PC-9 (cell line): ENCODE results near the gene TMEM132D. TPM values are rescaled to one million over a fixed set of nuclear protein-coding genes. Genes with fewer than 3 reads are reported as not detected.

Experiments used
- BruUV-seq: library from RNA; stranded (reverse); fragments of 400-500 nt; replicated peaks from 2 replicates; lab custom pipeline; 2021; lab: Mats Ljungman, UMichigan
- CTCF ChIA-PET: fragments of 300-600 bp; sonication (Branson Sonifier 250); formaldehyde crosslinking; loops from one replicate; lab custom pipeline; 2022; ENCODE audit warnings: antibody characterized with exemption; lab: Charles Lee
- POLR2A ChIA-PET: fragments of 300-600 bp; sonication (Branson Sonifier 250); formaldehyde crosslinking; loops from one replicate; lab custom pipeline; 2022; ENCODE audit warnings: antibody characterized with exemption; ENCODE audit not compliant: unreplicated experiment; lab: Charles Lee
- DNase-seq, 2 experiments: peaks; one replicate each; pipeline versions ENCODE4 v3.0.0 to v3.0.0-alpha.2; 2015 to 2022; ENCODE audit warnings: mixed read lengths in 1 of 2
- H2AFZ ChIP-seq: fragments of 200-600 bp; sonication (generic); 2 replicates; pipeline ENCODE4 v1.8.1; 2017; ENCODE audit warnings: antibody characterized with exemption
- H3F3A ChIP-seq: fragments of 200-600 bp; sonication (generic); 2 replicates; pipeline ENCODE4 v1.8.1; 2017; ENCODE audit warnings: antibody characterized with exemption, mild to moderate bottlenecking, low read depth; ENCODE audit not compliant: insufficient read depth
- H3K27ac ChIP-seq: fragments of 200-600 bp; sonication (generic); 2 replicates; pipeline ENCODE4 v1.6.1; 2016; ENCODE audit warnings: mixed run types
- H3K27me3 ChIP-seq: fragments of 200-600 bp; sonication (generic); 2 replicates; pipeline ENCODE4 v1.6.1; 2016; ENCODE audit warnings: low read depth, mixed run types; ENCODE audit not compliant: insufficient read depth
- H3K36me3 ChIP-seq: fragments of 200-600 bp; sonication (generic); 2 replicates; pipeline ENCODE4 v1.6.1; 2016; ENCODE audit warnings: low read depth, mixed run types
- H3K4me1 ChIP-seq: fragments of 200-600 bp; sonication (generic); replicated peaks from 2 replicates; pipeline ENCODE4 v1.6.1; 2016; ENCODE audit warnings: mixed run types; ENCODE audit not compliant: insufficient read depth
- H3K4me2 ChIP-seq: fragments of 200-600 bp; sonication (generic); 2 replicates; pipeline ENCODE4 v1.6.1; 2017; ENCODE audit warnings: mixed run types
- H3K4me3 ChIP-seq: fragments of 200-600 bp; sonication (generic); 2 replicates; pipeline ENCODE4 v1.6.1; 2016; ENCODE audit warnings: mixed run types
- H3K79me2 ChIP-seq: fragments of 200-600 bp; sonication (generic); 2 replicates; pipeline ENCODE4 v1.6.1; 2017; ENCODE audit warnings: low read depth, mixed run types
- H3K9me2 ChIP-seq: fragments of 200-600 bp; sonication (generic); 2 replicates; pipeline ENCODE4 v1.8.1; 2017; ENCODE audit warnings: mild to moderate bottlenecking; ENCODE audit not compliant: insufficient read depth
- H3K9me3 ChIP-seq: fragments of 200-600 bp; sonication (generic); 2 replicates; pipeline ENCODE4 v1.8.1; 2016; ENCODE audit warnings: low read depth; ENCODE audit not compliant: insufficient read depth
- H4K20me1 ChIP-seq: fragments of 200-600 bp; sonication (generic); 2 replicates; pipeline ENCODE4 v1.8.1; 2017; ENCODE audit not compliant: insufficient read depth
- EZH2 ChIP-seq: fragments of 200-600 bp; sonication (generic); IDR thresholded peaks from 2 replicates; pipeline ENCODE4 v1.8.0; 2017; ENCODE audit warnings: antibody characterized with exemption, low read depth
- intact Hi-C: fragments of 100-400 bp; cut with micrococcal nuclease; formaldehyde crosslinking; loops from one replicate; pipeline ENCODE4 v1.10.0; 2022; ENCODE audit not compliant: unreplicated experiment
- total RNA-seq: library from RNA; stranded (reverse); gene quantifications from 2 replicates; pipeline ENCODE4 v1.2.3, GENCODE V29; 2021
- TF ChIP-seq, protein P1 (sequence below): fragments of 200-600 bp; sonication (generic); conservative IDR thresholded peaks from 2 replicates; pipeline ENCODE4 v1.6.1; 2017; ENCODE audit warnings: mixed run types, antibody characterized with exemption, mild to moderate bottlenecking, moderate library complexity

The TMEM132D gene
- total RNA-seq, 1 experiment from 2014 or later = not detected

DNA sequence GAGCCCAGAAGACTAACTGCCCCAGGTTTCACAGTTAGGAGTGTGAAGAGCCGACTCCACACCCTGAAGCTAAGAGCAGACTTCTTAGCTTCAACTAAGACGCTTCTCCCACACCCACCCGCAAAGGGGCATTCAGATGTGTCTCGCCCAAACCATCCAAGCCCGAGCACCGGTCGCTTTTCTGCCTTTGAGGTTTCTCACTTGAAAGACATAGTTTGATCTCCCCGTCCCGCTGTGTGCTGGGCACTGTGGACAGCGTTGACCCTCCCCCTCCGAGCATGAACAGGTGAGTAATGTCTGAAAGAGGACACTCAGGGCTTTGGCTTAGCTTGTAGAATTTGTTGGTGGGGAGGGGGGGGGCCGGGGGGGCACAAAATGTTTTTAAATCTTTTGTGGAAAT, 123.8 kb downstream of the TMEM132D start:
- H3K27me3 ChIP-seq = peaks cover 72% of the 10 kb centered on the region
- H3K36me3 ChIP-seq = no peaks in the 10 kb centered on the region
- H3F3A ChIP-seq = no peaks in the 10 kb centered on the region
- no peaks in the 10 kb centered on the region for H3K4me1 ChIP-seq
- no peaks in the 10 kb centered on the region for H3K79me2 ChIP-seq
- BruUV-seq = no TSS peak
- DNase-seq = no peak
- no peaks in the 10 kb centered on the region for H3K9me3 ChIP-seq
- H3K4me2 ChIP-seq = no peak overlapping the region
- H2AFZ ChIP-seq = no peak overlapping the region
- CTCF ChIA-PET = no interaction called here
- no peak overlapping the region for H3K27ac ChIP-seq
- TF ChIP-seq EZH2 = no peak
- TF ChIP-seq, protein P1, sequence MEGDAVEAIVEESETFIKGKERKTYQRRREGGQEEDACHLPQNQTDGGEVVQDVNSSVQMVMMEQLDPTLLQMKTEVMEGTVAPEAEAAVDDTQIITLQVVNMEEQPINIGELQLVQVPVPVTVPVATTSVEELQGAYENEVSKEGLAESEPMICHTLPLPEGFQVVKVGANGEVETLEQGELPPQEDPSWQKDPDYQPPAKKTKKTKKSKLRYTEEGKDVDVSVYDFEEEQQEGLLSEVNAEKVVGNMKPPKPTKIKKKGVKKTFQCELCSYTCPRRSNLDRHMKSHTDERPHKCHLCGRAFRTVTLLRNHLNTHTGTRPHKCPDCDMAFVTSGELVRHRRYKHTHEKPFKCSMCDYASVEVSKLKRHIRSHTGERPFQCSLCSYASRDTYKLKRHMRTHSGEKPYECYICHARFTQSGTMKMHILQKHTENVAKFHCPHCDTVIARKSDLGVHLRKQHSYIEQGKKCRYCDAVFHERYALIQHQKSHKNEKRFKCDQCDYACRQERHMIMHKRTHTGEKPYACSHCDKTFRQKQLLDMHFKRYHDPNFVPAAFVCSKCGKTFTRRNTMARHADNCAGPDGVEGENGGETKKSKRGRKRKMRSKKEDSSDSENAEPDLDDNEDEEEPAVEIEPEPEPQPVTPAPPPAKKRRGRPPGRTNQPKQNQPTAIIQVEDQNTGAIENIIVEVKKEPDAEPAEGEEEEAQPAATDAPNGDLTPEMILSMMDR = no peak
- no peaks in the 10 kb centered on the region for H4K20me1 ChIP-seq
- no peak overlapping the region for H3K4me3 ChIP-seq
- intact Hi-C loops = no loop called here
- no peaks in the 10 kb centered on the region for H3K9me2 ChIP-seq
- POLR2A ChIA-PET = no interaction called here

DNA sequence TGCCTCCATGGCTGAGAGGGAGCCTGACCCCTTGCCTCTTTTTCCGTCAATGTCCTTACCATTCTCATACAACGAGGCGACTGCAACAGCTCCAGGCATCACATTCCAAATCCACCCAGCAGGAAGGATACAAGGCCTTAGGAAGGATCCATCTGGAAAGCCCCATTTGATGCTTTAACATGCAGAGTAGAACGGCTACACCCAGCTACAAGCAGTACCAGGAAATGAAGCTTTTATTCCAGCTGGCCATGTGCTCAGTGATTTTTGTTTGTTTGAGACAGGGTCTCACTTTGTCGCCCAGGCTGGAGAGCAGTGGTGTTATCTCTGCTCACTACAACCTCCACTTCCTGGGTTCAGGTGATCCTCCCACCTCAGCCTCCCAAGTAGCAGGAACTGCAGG, 124.8 kb downstream of the TMEM132D start:
- no peak overlapping the region for H3K4me2 ChIP-seq
- H4K20me1 ChIP-seq = no peaks in the 10 kb centered on the region
- POLR2A ChIA-PET = no interaction called here
- H3K4me1 ChIP-seq = no peaks in the 10 kb centered on the region
- CTCF ChIA-PET = no interaction called here
- H3K9me2 ChIP-seq = no peaks in the 10 kb centered on the region
- intact Hi-C loops = no loop called here
- no peaks in the 10 kb centered on the region for H3K9me3 ChIP-seq
- peaks cover 72% of the 10 kb centered on the region for H3K27me3 ChIP-seq
- no peak for DNase-seq
- no peaks in the 10 kb centered on the region for H3F3A ChIP-seq
- H3K4me3 ChIP-seq = no peak overlapping the region
- no TSS peak for BruUV-seq
- no peak overlapping the region for H2AFZ ChIP-seq
- no peak for TF ChIP-seq EZH2
- TF ChIP-seq, protein P1 = no peak
- no peak overlapping the region for H3K27ac ChIP-seq
- no peaks in the 10 kb centered on the region for H3K36me3 ChIP-seq
- no peaks in the 10 kb centered on the region for H3K79me2 ChIP-seq

DNA sequence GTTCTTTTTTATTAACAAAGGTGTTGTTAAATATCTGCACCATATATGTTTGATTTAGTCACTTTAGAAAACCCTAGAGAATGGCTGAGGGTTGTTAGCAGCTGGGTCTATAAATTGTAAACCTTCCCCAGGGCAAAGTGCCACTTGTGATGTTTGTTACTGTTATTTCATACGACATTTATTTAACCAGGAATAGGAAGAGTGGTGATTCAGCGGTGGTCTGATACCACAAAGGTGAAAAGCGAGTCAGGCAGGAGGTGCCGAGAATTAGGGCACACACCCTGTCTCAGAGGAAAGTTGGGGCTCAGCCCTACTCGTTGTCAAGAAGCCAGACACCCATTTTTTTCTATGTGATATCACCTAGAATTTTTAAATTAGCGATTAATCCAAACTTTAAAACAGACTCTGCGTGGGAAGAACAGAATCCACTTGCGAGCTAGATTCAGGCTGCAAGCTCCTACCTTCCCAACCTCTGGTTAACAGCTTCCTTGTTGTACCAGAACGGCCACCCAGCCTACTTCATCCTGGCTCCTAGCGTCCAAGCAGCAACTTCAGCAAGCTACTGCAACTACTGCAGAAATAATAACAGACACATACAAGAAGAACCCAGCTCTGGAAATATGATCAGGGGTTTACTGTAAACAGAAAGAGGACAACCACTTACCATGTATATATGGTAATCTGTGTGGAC, 126.7 kb downstream of the TMEM132D start:
- no peaks in the 10 kb centered on the region for H4K20me1 ChIP-seq
- H3K27me3 ChIP-seq = peaks cover 66% of the 10 kb centered on the region
- H3K4me2 ChIP-seq = no peak overlapping the region
- H3K9me3 ChIP-seq = no peaks in the 10 kb centered on the region
- no peaks in the 10 kb centered on the region for H3K36me3 ChIP-seq
- no peak for TF ChIP-seq EZH2
- TF ChIP-seq, protein P1 = no peak
- no peaks in the 10 kb centered on the region for H3K9me2 ChIP-seq
- H3K4me3 ChIP-seq = no peak overlapping the region
- intact Hi-C loops = no loop called here
- no peak overlapping the region for H3K27ac ChIP-seq
- ChIA-PET POLR2A (no interaction called here), CTCF (no interaction called here)
- no peaks in the 10 kb centered on the region for H3F3A ChIP-seq
- no peak overlapping the region for H2AFZ ChIP-seq
- H3K4me1 ChIP-seq = no peaks in the 10 kb centered on the region
- BruUV-seq = no TSS peak
- H3K79me2 ChIP-seq = no peaks in the 10 kb centered on the region
- no peak for DNase-seq
